ENCODE data around the gene SPAG9. TPM values are rescaled to one million over a fixed set of nuclear protein-coding genes. Genes with fewer than 3 reads are reported as not detected.

The SPAG9 gene
- polyA plus RNA-seq, 1 donor from 2014 or later = 201 TPM

GRCh38 chr17:50952013-50952412, 168.7 kb downstream of the SPAG9 start:
- Histone ChIP-seq H3K27ac (ENCODE audit: low read length) (no peak overlapping the region), H3K79me2 (replicated peaks; ENCODE audit: insufficient read depth, low read length) (no peaks in the 10 kb centered on the region), H3K9me3 (ENCODE audit: low read length) (no peaks in the 10 kb centered on the region), H3F3A (ENCODE audit: insufficient read depth, low read length, poor library complexity, severe bottlenecking) (no peaks in the 10 kb centered on the region), H3K36me3 (ENCODE audit: insufficient read depth, low read length) (no peaks in the 10 kb centered on the region), H3K9me2 (ENCODE audit: insufficient read depth, low read length) (no peaks in the 10 kb centered on the region), H3K4me3 (ENCODE audit: low read length) (no peak overlapping the region), H3K27me3 (ENCODE audit: insufficient read depth, low read depth, low read length) (no peaks in the 10 kb centered on the region), H3K9ac (ENCODE audit: low read length) (no peak overlapping the region), H2AFZ (ENCODE audit: low read depth, low read length) (no peak overlapping the region), H3K4me2 (ENCODE audit: low read length) (no peak overlapping the region), H4K20me1 (ENCODE audit: insufficient read depth) (no peaks in the 10 kb centered on the region)
- TF ChIP-seq EP300 (conservative IDR thresholded peaks at IDR 0.05; ENCODE audit: poor library complexity, severe bottlenecking) (no peak), RAD21 (conservative IDR thresholded peaks at IDR 0.05) (no peak), SMC3 (conservative IDR thresholded peaks at IDR 0.05; ENCODE audit: poor library complexity) (no peak), CTCF (IDR thresholded peaks at IDR 0.05; ENCODE audit: poor library complexity, severe bottlenecking) (no peak), EZH2 (IDR thresholded peaks at IDR 0.05; ENCODE audit: borderline replicate concordance, insufficient read depth, low read length, poor library complexity, severe bottlenecking) (no peak), TAF1 (IDR thresholded peaks at IDR 0.05; ENCODE audit: low read depth) (no peak), MXI1 (conservative IDR thresholded peaks at IDR 0.05; ENCODE audit: poor library complexity, severe bottlenecking) (no peak), REST (IDR thresholded peaks at IDR 0.05; ENCODE audit: borderline replicate concordance) (no peak), POLR2AphosphoS5 (IDR thresholded peaks at IDR 0.05) (no peak)

GRCh38 chr17:50949989-50950877, 170.4 kb downstream of the SPAG9 start:
- Histone ChIP-seq H3K9ac (ENCODE audit: low read length) (peak overlapping the region; percentile 15), H3K79me2 (replicated peaks; ENCODE audit: insufficient read depth, low read length) (no peaks in the 10 kb centered on the region), H3K9me2 (ENCODE audit: insufficient read depth, low read length) (no peaks in the 10 kb centered on the region), H3K27me3 (ENCODE audit: insufficient read depth, low read depth, low read length) (no peaks in the 10 kb centered on the region), H3K27ac (ENCODE audit: low read length) (no peak overlapping the region), H4K20me1 (ENCODE audit: insufficient read depth) (no peaks in the 10 kb centered on the region), H3K9me3 (ENCODE audit: low read length) (no peaks in the 10 kb centered on the region), H3F3A (ENCODE audit: insufficient read depth, low read length, poor library complexity, severe bottlenecking) (no peaks in the 10 kb centered on the region), H2AFZ (ENCODE audit: low read depth, low read length) (no peak overlapping the region), H3K4me2 (ENCODE audit: low read length) (no peak overlapping the region), H3K36me3 (ENCODE audit: insufficient read depth, low read length) (no peaks in the 10 kb centered on the region), H3K4me3 (ENCODE audit: low read length) (no peak overlapping the region)
- no peak for TF ChIP-seq REST (IDR thresholded peaks at IDR 0.05; ENCODE audit: borderline replicate concordance)
- peak; percentile 85 for TF ChIP-seq CTCF (IDR thresholded peaks at IDR 0.05; ENCODE audit: poor library complexity, severe bottlenecking)
- peak; percentile 94 for TF ChIP-seq RAD21 (conservative IDR thresholded peaks at IDR 0.05)
- peak; percentile 96 for TF ChIP-seq SMC3 (conservative IDR thresholded peaks at IDR 0.05; ENCODE audit: poor library complexity)
- no peak for TF ChIP-seq TAF1 (IDR thresholded peaks at IDR 0.05; ENCODE audit: low read depth)
- TF ChIP-seq EZH2 (IDR thresholded peaks at IDR 0.05; ENCODE audit: borderline replicate concordance, insufficient read depth, low read length, poor library complexity, severe bottlenecking) = no peak

All from neural cell (in vitro differentiated cells).